ENCODE measurements around the gene ASB6.
A peak's percentile ranks its signal among the peaks of the same experiment; 100 is the strongest.

Gene ASB6

GRCh38 chr9:129624168-129624759, 17.7 kb downstream of the ASB6 start:
- Histone ChIP-seq H3K9me3 (no peaks in the 10 kb centered on the region), H3K27me3 (peaks cover 28% of the 10 kb centered on the region), H3K27ac (peak overlapping the region; percentile 97), H3K36me3 (peaks cover 15% of the 10 kb centered on the region), H3K4me3 (no peak overlapping the region), H3K4me1 (peaks cover 72% of the 10 kb centered on the region), H4K20me1 (peaks cover 31% of the 10 kb centered on the region), H3K4me2 (peak overlapping the region; percentile 96), H3K9ac (peak overlapping the region; percentile 91; the same call in 1 of the 2 replicates)
- no peak for TF ChIP-seq Cebpa-rat (IDR thresholded peaks at IDR 0.05)

- no peak overlapping the region for H3K9ac ChIP-seq
- peaks cover 6% of the 10 kb centered on the region for H3K36me3 ChIP-seq
- no peaks in the 10 kb centered on the region for H3K9me3 ChIP-seq
Measured at GRCh38 chr9:129623331-129623730, 18.6 kb downstream of the ASB6 start.

GRCh38 chr9:129620669-129621295, 21.2 kb downstream of the ASB6 start, which contains the start of gene C9orf50:
Gene C9orf50 (minus strand): TSS chr9:129621101. CDS start chr9:129620574, 527 bp downstream.
- Histone ChIP-seq H3K27ac (peak within 1 kb of the TSS; percentile 68), H3K4me1 (peaks cover 50% of the 10 kb centered on the region), H3K4me3 (peak within 1 kb of the TSS; percentile 68), H4K20me1 (no peaks in the 10 kb centered on the region), H3K27me3 (peaks cover 32% of the 10 kb centered on the region), H3K9ac (peak within 1 kb of the TSS; percentile 77), H3K9me3 (no peaks in the 10 kb centered on the region), H3K36me3 (no peaks in the 10 kb centered on the region), H3K4me2 (peak within 1 kb of the TSS; percentile 96)
- TF ChIP-seq Cebpa-rat (IDR thresholded peaks at IDR 0.05): no peak

More at GRCh38 chr9:129623331-129623730, 18.6 kb downstream of the ASB6 start:
- H4K20me1 ChIP-seq: peaks cover 22% of the 10 kb centered on the region
- no peak overlapping the region for H3K4me3 ChIP-seq
- peaks cover 32% of the 10 kb centered on the region for H3K27me3 ChIP-seq
- peaks cover 63% of the 10 kb centered on the region for H3K4me1 ChIP-seq
- no peak for TF ChIP-seq Cebpa-rat (IDR thresholded peaks at IDR 0.05)
- H3K27ac ChIP-seq: no peak overlapping the region
- H3K4me2 ChIP-seq: peak overlapping the region; percentile 11; the same call in 1 of the 2 replicates

- Histone ChIP-seq H3K9ac (peak overlapping the region; percentile 77), H3K27me3 (peaks cover 32% of the 10 kb centered on the region), H3K36me3 (no peaks in the 10 kb centered on the region), H4K20me1 (no peaks in the 10 kb centered on the region), H3K4me2 (peak overlapping the region; percentile 96), H3K27ac (peak overlapping the region; percentile 68), H3K9me3 (no peaks in the 10 kb centered on the region), H3K4me3 (peak overlapping the region; percentile 68), H3K4me1 (peaks cover 50% of the 10 kb centered on the region)
- no peak for TF ChIP-seq Cebpa-rat (IDR thresholded peaks at IDR 0.05)
Measured at GRCh38 chr9:129619787-129620668, 21.9 kb downstream of the ASB6 start.

- H3K27ac ChIP-seq: no peak overlapping the region
- peaks cover 32% of the 10 kb centered on the region for H3K27me3 ChIP-seq
Measured at GRCh38 chr9:129617167-129617566, 24.8 kb downstream of the ASB6 start.

GRCh38 chr9:129615407-129616285, 26.3 kb downstream of the ASB6 start:
- Histone ChIP-seq H3K36me3 (no peaks in the 10 kb centered on the region), H3K4me1 (peaks cover 67% of the 10 kb centered on the region), H3K9me3 (no peaks in the 10 kb centered on the region), H3K27ac (no peak overlapping the region), H3K9ac (no peak overlapping the region), H3K27me3 (peaks cover 18% of the 10 kb centered on the region), H3K4me3 (no peak overlapping the region), H4K20me1 (no peaks in the 10 kb centered on the region), H3K4me2 (peak overlapping the region; percentile 100; the same call in 1 of the 2 replicates)
- TF ChIP-seq Cebpa-rat (IDR thresholded peaks at IDR 0.05): no peak

More at GRCh38 chr9:129617167-129617566, 24.8 kb downstream of the ASB6 start:
- TF ChIP-seq Cebpa-rat (IDR thresholded peaks at IDR 0.05): no peak
- Histone ChIP-seq H3K9ac (no peak overlapping the region), H3K4me1 (peaks cover 59% of the 10 kb centered on the region), H3K36me3 (no peaks in the 10 kb centered on the region), H3K4me2 (no peak overlapping the region), H3K9me3 (no peaks in the 10 kb centered on the region), H4K20me1 (no peaks in the 10 kb centered on the region), H3K4me3 (no peak overlapping the region)

GRCh38 chr9:129614932-129615331, 27.0 kb downstream of the ASB6 start:
- peaks cover 11% of the 10 kb centered on the region; the same call in 1 of the 2 replicates for H3K27me3 ChIP-seq
- no peaks in the 10 kb centered on the region for H3K9me3 ChIP-seq
- no peak for TF ChIP-seq Cebpa-rat (IDR thresholded peaks at IDR 0.05)
- no peak overlapping the region for H3K27ac ChIP-seq
- H4K20me1 ChIP-seq: no peaks in the 10 kb centered on the region
- no peaks in the 10 kb centered on the region for H3K36me3 ChIP-seq
- H3K4me3 ChIP-seq: no peak overlapping the region
- H3K4me2 ChIP-seq: peak overlapping the region; percentile 100
- no peak overlapping the region for H3K9ac ChIP-seq
- peaks cover 61% of the 10 kb centered on the region for H3K4me1 ChIP-seq

GRCh38 chr9:129613520-129614175, 28.3 kb downstream of the ASB6 start:
- no peaks in the 10 kb centered on the region for H3K9me3 ChIP-seq
- TF ChIP-seq Cebpa-rat (IDR thresholded peaks at IDR 0.05): no peak
- no peaks in the 10 kb centered on the region for H3K36me3 ChIP-seq
- no peaks in the 10 kb centered on the region for H3K27me3 ChIP-seq
- peak overlapping the region; percentile 53 for H3K4me3 ChIP-seq
- peak overlapping the region; percentile 74 for H3K27ac ChIP-seq
- peak overlapping the region; percentile 100 for H3K4me2 ChIP-seq
- peaks cover 70% of the 10 kb centered on the region for H3K4me1 ChIP-seq
- H4K20me1 ChIP-seq: no peaks in the 10 kb centered on the region
- H3K9ac ChIP-seq: peak overlapping the region; percentile 65
